Erythroblast (primary cell): Measurements from ENCODE around the gene DDIT3.

Experiments
- GATA1 ChIP-seq: IDR thresholded peaks from 2 replicates; pipeline ENCODE4 v1.6.1; 2011; ENCODE audit warnings: low read depth, mild to moderate bottlenecking, control low read depth, low read length, moderate library complexity
- POLR2A ChIP-seq: IDR thresholded peaks from 2 replicates; pipeline ENCODE4 v1.6.1; 2011; ENCODE audit warnings: mild to moderate bottlenecking, low read length

DNA sequence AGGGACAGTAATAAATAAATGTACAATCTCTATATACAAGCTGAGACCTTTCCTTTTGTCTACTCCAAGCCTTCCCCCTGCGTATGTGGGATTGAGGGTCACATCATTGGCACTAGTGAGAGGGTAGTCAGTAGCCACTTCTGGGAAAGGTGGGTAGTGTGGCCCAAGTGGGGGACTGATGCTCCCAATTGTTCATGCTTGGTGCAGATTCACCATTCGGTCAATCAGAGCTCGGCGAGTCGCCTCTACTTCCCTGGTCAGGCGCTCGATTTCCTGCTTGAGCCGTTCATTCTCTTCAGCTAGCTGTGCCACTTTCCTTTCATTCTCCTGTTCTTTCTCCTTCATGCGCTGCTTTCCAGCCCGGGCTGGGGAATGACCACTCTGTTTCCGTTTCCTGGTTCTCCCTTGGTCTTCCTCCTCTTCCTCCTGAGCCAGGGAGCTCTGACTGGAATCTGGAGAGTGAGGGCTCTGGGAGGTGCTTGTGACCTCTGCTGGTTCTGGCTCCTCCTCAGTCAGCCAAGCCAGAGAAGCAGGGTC lies 3.6 kb downstream of the DDIT3 start:
- TF ChIP-seq POLR2A, result peak; percentile 25
- no peak for TF ChIP-seq GATA1
